AG09319 (cell line): Measurements from ENCODE around the gene GRPEL2.
"Not testable (repeated sequence)": the region's sequence is repeated elsewhere in the genome, so short reads cannot be mapped to it uniquely, and the experiment has no call there.

ENCODE experiments used
- DNase-seq: peaks from one replicate; pipeline ENCODE4 v3.0.0-alpha.2; 2010; ENCODE audit warnings: low read depth; ENCODE audit errors: extremely low read depth
- CTCF ChIP-seq: IDR thresholded peaks from 2 replicates; pipeline ENCODE4 v1.5.1; 2011; ENCODE audit warnings: low read depth, mild to moderate bottlenecking, inconsistent platforms, low read length, moderate library complexity

GRPEL2 gene

GRCh38 chr5:149389552-149390495, 44.5 kb downstream of the GRPEL2 start:
- no peak for DNase-seq
- no peak for TF ChIP-seq CTCF

GRCh38 chr5:149391076-149391475, 45.8 kb downstream of the GRPEL2 start:
- not testable (repeated sequence) for DNase-seq

- no peak for TF ChIP-seq CTCF
These were observed 46.2 kb downstream of the GRPEL2 start for GRCh38 chr5:149391524-149391923.

GRCh38 chr5:149392718-149393117, 47.4 kb downstream of the GRPEL2 start:
- DNase-seq = no peak
- TF ChIP-seq CTCF = no peak

More at GRCh38 chr5:149391524-149391923, 46.2 kb downstream of the GRPEL2 start:
- DNase-seq = no peak

- not testable (repeated sequence) for DNase-seq
These were observed 49.7 kb downstream of the GRPEL2 start for GRCh38 chr5:149394996-149395395.

GRCh38 chr5:149397530-149397929, 52.2 kb downstream of the GRPEL2 start:
- DNase-seq = no peak
- no peak for TF ChIP-seq CTCF

GRCh38 chr5:149398747-149399266, 53.5 kb downstream of the GRPEL2 start:
- not testable (repeated sequence) for DNase-seq

- no peak for TF ChIP-seq CTCF
- DNase-seq = no peak
These were observed 54.5 kb downstream of the GRPEL2 start for GRCh38 chr5:149399775-149400174.

GRCh38 chr5:149400304-149400703, 55.0 kb downstream of the GRPEL2 start:
- no peak for TF ChIP-seq CTCF
- DNase-seq = no peak
